Stomach (tissue), 9 donors: Measurements from ENCODE around the gene THOC2. TPM values are rescaled to one million over a fixed set of nuclear protein-coding genes. Genes with fewer than 3 reads are reported as not detected.
"Not testable (repeated sequence)": the region's sequence is repeated elsewhere in the genome, so short reads cannot be mapped to it uniquely, and the experiment has no call there.

Source experiments
- DNase-seq, 2 donors: peaks; one replicate each; pipeline versions ENCODE4 v3.0.0 to v3.0.0-alpha.2; 2013 to 2019
- H3K27ac ChIP-seq, 5 donors: fragments of 200-600 bp in 4 of 5; sonication (generic) in 4 of 5; one replicate each; pipeline ENCODE4 v1.5.1; 2013 to 2019; ENCODE audit warnings: mild to moderate bottlenecking in 1 of 5, moderate library complexity in 1 of 5
- H3K27me3 ChIP-seq, 3 donors: fragments of 200-600 bp; sonication (generic); one replicate each; pipeline ENCODE4 v1.5.1; 2017 to 2019; ENCODE audit warnings: mixed run types in 1 of 3
- H3K36me3 ChIP-seq, 4 donors: fragments of 200-600 bp; sonication (generic); 1 replicate in 3 of 4; 2 replicates in 1 of 4; pipeline ENCODE4 v1.5.1; 2016 to 2019
- H3K4me1 ChIP-seq, 4 donors: fragments of 200-600 bp; sonication (generic); one replicate each; pipeline ENCODE4 v1.5.1; 2016 to 2019
- H3K4me3 ChIP-seq, 4 donors: fragments of 200-600 bp; sonication (generic) in 3 of 4; one replicate each; pipeline ENCODE4 v1.5.1; 2016 to 2019; ENCODE audit warnings: mild to moderate bottlenecking in 1 of 4
- H3K9me3 ChIP-seq, 4 donors: fragments of 200-600 bp; sonication (generic); one replicate each; pipeline ENCODE4 v1.5.1; 2016 to 2019
- EP300 ChIP-seq: sonication (generic); formaldehyde crosslinking; IDR thresholded peaks from one replicate; pipeline ENCODE4 v1.6.1; 2017; ENCODE audit warnings: antibody characterized with exemption
- POLR2A ChIP-seq, 4 donors: fragments of 450-650 bp; IDR thresholded peaks; one replicate each; pipeline ENCODE4 v1.6.1; 2016; ENCODE audit warnings: antibody characterized with exemption in 4 of 4, control low read depth in 2 of 4, mild to moderate bottlenecking in 1 of 4, moderate library complexity in 1 of 4
- POLR2AphosphoS5 ChIP-seq, 3 donors: sonication (generic); formaldehyde crosslinking; IDR thresholded peaks; one replicate each; pipeline ENCODE4 v1.6.1; 2016; ENCODE audit warnings: antibody characterized with exemption in 3 of 3
- WGBS, 5 donors: extraction: QIAGEN DNeasy Blood & Tissue Kit in 3 of 5; methylation state at CpG; one replicate each; pipeline versions ENCODE4 v1.1.5 to v1.1.7; 2013 to 2018; 5-methylcytosine and 5-hydroxymethylcytosine counted together
- intact Hi-C: fragments of 100-400 bp; cut with DNase I; formaldehyde crosslinking; loops from one replicate; pipeline ENCODE4 v1.15.1; 2023; ENCODE audit warnings: low total_unique reads
- polyA plus RNA-seq, 3 donors: library from polyadenylated mRNA; stranded (reverse); fragments of 200-250 nt; gene quantifications; one replicate each; pipeline ENCODE4 v1.2.3, GENCODE V29; 2013
- total RNA-seq, 5 donors: library from RNA; depleted of rRNA; stranded (reverse); fragments of >200 nt; gene quantifications; one replicate each; pipeline versions ENCODE4 v1.1.0 to v1.2.3, GENCODE V29; 2014 to 2016
- TF ChIP-seq, protein P1 (sequence below), 7 experiments: fragments of 450-650 bp in 4 of 7; fragments of 200-600 bp in 3 of 7; sonication (generic) in 3 of 7; IDR thresholded peaks; one replicate each; pipeline ENCODE4 v1.5.1; 2016 to 2019; ENCODE audit warnings: antibody characterized with exemption in 7 of 7, control low read depth in 2 of 7, mild to moderate bottlenecking in 1 of 7
- donor health status: healthy with polysubstance abuse.
- donor health status: Bipolar disorder and iron deficiency.
- donor health status: healthy.

The THOC2 gene
- total and polyA plus RNA-seq, 8 donors, result 17.7 to 217 (median 133) TPM

DNA sequence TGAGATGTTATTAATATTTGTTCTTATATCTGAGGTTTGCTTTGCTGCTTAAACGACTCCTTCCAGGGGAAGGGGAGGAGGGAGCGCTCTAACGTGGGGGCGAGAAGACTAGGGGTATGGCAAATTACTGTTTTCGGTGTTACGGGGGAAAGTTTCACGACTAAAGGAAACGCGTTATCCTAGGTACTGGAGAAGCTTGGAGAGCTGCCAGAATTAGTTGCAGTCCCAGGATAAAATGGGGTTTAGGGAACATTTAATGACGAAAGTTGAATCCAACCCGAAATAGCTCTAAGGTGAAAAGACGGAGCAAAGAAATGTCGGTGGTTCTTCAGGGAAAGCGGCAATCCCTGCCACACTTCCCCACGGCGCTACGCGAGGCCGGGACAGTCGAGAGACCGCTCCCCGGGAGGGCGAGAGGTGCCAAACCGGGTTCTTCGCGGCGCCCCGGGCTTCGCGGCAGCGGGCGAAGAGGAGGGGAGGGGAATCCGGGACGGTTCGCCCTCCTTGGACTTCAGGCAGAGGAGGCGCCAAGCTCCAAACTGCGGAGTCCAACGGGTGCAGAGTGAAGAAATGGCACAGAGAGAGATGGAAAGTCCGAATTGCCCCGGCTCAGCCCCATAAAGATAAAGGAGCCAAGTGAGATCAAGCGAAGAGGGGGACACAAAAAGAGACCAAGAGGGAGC, 724 bp downstream of the THOC2 start:
- peaks cover 0 to 28% (median 7%) of the 10 kb centered on the region in 4 donors for H3K4me1 ChIP-seq
- H3K27me3 ChIP-seq, result no peaks in the 10 kb centered on the region
- peak in 1 of 2 donors; percentile 47 for DNase-seq
- TF ChIP-seq POLR2A (IDR thresholded peaks at IDR 0.05) (no peak), POLR2AphosphoS5 (IDR thresholded peaks at IDR 0.05) (no peak), EP300 (no peak)
- TF ChIP-seq, protein P1, sequence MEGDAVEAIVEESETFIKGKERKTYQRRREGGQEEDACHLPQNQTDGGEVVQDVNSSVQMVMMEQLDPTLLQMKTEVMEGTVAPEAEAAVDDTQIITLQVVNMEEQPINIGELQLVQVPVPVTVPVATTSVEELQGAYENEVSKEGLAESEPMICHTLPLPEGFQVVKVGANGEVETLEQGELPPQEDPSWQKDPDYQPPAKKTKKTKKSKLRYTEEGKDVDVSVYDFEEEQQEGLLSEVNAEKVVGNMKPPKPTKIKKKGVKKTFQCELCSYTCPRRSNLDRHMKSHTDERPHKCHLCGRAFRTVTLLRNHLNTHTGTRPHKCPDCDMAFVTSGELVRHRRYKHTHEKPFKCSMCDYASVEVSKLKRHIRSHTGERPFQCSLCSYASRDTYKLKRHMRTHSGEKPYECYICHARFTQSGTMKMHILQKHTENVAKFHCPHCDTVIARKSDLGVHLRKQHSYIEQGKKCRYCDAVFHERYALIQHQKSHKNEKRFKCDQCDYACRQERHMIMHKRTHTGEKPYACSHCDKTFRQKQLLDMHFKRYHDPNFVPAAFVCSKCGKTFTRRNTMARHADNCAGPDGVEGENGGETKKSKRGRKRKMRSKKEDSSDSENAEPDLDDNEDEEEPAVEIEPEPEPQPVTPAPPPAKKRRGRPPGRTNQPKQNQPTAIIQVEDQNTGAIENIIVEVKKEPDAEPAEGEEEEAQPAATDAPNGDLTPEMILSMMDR (IDR thresholded peaks at IDR 0.05), result no peak
- H3K27ac ChIP-seq, result peak overlapping the region; percentile 73 to 87 (median 85)
- H3K36me3 ChIP-seq, result no peaks in the 10 kb centered on the region
- 0 to 33% (median 5%) methylated on average over 36 to 41 of the region's 41 CpGs for WGBS, 5 donors
- no peaks in the 10 kb centered on the region for H3K9me3 ChIP-seq
- peak overlapping the region; percentile 49 to 88 (median 66) for H3K4me3 ChIP-seq
- intact Hi-C loops, result no loop called here

DNA sequence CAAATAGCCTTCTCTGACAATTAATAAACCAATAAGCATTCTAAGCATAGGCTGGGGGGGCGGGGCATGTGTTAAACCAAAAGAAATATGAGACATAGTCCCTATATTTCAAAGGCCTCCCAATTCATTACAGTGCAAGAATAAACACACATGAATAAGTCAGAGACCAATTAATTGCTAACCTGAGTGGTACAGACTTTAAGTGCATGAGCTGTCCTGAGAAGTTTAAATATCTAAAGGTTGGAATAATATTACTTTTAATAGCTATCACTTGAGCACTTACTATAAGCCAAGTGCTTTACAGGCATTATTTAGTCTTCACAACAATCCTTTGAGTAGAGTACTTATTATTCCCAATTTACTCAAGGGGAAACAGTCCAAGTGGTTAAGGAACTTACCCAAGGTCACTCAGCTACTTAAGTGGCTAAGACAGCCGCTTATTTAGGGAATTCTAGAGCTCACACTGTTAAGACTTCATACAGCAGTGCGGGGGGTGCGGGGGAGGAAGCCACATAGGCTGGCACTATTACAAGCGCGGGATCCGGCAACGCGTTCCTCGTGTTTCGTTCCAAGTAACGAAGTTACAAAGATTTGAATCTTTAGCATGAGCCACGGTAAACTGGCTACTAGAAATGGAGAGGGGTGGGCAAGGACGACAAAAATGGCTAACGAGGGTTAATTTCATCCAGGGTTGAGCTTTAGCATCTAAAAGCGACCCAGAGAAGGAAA, 1.4 kb downstream of the THOC2 start:
- Histone ChIP-seq H3K4me1 (peaks cover 0 to 28% (median 7%) of the 10 kb centered on the region in 4 donors), H3K36me3 (no peaks in the 10 kb centered on the region), H3K27ac (peak overlapping the region in 4 of 5 donors; percentile 73 to 86 (median 82)), H3K27me3 (no peaks in the 10 kb centered on the region), H3K9me3 (no peaks in the 10 kb centered on the region), H3K4me3 (peak overlapping the region; percentile 49 to 88 (median 66))
- DNase-seq, result peak in 1 of 2 donors; percentile 42
- TF ChIP-seq EP300, result no peak
- TF ChIP-seq, protein P1 (IDR thresholded peaks at IDR 0.05), result no peak
- intact Hi-C loops, result no loop called here
- 5 to 37% (median 12%) methylated on average over 16 of the region's 16 CpGs for WGBS, 5 donors

DNA sequence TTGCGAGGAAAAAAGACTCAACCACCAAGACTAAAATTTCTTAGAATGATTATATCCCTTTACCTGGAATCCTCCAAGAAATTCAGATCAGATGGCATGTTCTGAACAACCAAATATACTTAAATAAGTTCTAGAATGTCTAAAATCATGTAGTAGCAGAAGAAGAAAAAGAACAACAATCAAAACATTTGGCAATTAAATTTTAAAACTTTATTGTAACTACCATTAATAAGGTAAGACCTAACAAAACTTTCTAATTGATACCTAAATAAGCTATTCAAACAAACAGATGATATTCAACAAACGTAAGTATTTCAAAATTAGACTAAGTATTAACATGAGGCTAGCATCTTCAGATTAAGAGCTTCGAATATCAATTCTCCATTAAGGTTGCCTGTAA, 4.3 kb downstream of the THOC2 start:
- intact Hi-C loops, result no loop called here
- 54 to 70% (median 55%) methylated on average over 3 of the region's 3 CpGs for WGBS, 5 donors
- no peak for DNase-seq

DNA sequence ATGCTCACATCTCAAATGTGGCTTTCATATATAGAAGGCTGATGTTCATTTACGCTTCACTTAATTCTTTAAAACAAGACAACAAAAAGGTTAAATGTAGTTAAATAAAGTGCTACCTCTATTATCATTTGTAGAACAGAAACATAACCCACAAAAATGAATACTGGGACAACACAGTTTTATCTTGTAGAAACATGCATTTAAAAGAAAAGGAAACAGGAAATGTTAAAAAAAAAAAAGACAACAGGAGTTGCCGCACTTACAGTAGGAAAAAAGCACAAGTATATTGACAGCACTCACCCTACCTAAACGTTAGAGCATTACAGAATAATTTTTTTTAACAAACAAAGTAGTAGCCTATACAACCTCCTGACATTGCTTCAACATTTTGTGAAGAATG, 4.8 kb downstream of the THOC2 start:
- Histone ChIP-seq H3K27ac (no peak overlapping the region), H3K9me3 (no peaks in the 10 kb centered on the region), H3K27me3 (no peaks in the 10 kb centered on the region), H3K36me3 (no peaks in the 10 kb centered on the region), H3K4me3 (no peak overlapping the region), H3K4me1 (peaks cover 0 to 28% (median 7%) of the 10 kb centered on the region in 4 donors)
- no peak for TF ChIP-seq EP300
- TF ChIP-seq, protein P1 (IDR thresholded peaks at IDR 0.05), result no peak
- no peak for TF ChIP-seq POLR2AphosphoS5 (IDR thresholded peaks at IDR 0.05)
- TF ChIP-seq POLR2A (IDR thresholded peaks at IDR 0.05), result no peak
- WGBS, 5 donors, result 31 to 50% (median 40%) methylated on average over 3 of the region's 3 CpGs
- intact Hi-C loops, result no loop called here
- DNase-seq, result no peak

More for the DNA sequence above, 4.3 kb downstream of the THOC2 start:
- no peak for TF ChIP-seq POLR2AphosphoS5 (IDR thresholded peaks at IDR 0.05)
- TF ChIP-seq, protein P1 (IDR thresholded peaks at IDR 0.05), result no peak
- no peak for TF ChIP-seq EP300
- Histone ChIP-seq H3K9me3 (no peaks in the 10 kb centered on the region), H3K4me1 (peaks cover 0 to 28% (median 7%) of the 10 kb centered on the region in 4 donors), H3K36me3 (no peaks in the 10 kb centered on the region), H3K4me3 (no peak overlapping the region), H3K27ac (no peak overlapping the region), H3K27me3 (no peaks in the 10 kb centered on the region)

DNA sequence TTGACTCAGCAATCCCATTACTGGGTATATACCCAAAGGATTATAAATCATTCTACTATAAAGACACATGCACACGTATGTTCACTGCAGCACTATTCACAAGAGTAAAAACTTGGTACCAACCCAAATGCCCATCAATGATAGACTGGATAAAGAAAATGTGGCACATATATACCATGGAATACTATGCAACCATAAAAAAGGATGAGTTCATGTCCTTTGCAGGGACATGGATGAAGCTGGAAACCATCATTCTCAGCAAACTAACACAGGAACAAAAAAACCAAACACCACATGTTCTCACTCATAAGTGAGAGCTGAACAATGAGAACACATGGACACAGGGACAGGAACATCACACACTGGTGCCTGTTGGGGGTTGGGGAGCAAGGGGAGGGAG, 10.7 kb downstream of the THOC2 start:
- 88 to 100% (median 93%) methylated on average over 1 of the region's 1 CpG for WGBS, 5 donors
- DNase-seq, H3K9me3 ChIP-seq, H3K4me3 ChIP-seq, H3K27ac ChIP-seq, intact Hi-C loops, H3K27me3 ChIP-seq, H3K4me1 ChIP-seq, H3K36me3 ChIP-seq: not testable (repeated sequence)
